GM19238 (cell line): ENCODE data around the gene HCN2.
A peak's percentile ranks its signal among the peaks of the same experiment; 100 is the strongest.

Experiments
- DNase-seq: peaks from one replicate; pipeline ENCODE4 v3.0.0; 2011; ENCODE audit warnings: low spot score; ENCODE audit not compliant: insufficient read length

HCN2 gene

DNA sequence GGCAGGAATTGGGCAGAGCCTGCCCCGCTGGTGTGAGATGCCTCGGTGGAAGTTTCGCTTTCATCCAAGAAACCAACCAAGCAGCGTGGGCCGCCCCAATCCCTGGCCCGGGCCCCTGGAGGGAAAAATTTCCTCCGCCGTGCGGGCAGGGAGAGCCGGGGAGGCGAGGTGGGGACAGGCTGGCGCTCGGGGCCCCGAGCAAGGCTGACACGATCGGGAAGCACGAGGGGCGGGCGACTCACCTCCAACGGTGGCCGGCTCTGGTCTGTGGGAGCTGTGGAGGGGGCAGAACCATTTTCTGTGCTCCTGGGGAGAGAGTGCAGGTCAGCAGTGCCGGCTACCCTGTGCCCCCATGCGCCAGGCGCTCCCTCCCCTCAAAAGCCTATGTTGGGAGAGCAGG lies 62.3 kb downstream of the HCN2 start:
- no peak for DNase-seq

DNA sequence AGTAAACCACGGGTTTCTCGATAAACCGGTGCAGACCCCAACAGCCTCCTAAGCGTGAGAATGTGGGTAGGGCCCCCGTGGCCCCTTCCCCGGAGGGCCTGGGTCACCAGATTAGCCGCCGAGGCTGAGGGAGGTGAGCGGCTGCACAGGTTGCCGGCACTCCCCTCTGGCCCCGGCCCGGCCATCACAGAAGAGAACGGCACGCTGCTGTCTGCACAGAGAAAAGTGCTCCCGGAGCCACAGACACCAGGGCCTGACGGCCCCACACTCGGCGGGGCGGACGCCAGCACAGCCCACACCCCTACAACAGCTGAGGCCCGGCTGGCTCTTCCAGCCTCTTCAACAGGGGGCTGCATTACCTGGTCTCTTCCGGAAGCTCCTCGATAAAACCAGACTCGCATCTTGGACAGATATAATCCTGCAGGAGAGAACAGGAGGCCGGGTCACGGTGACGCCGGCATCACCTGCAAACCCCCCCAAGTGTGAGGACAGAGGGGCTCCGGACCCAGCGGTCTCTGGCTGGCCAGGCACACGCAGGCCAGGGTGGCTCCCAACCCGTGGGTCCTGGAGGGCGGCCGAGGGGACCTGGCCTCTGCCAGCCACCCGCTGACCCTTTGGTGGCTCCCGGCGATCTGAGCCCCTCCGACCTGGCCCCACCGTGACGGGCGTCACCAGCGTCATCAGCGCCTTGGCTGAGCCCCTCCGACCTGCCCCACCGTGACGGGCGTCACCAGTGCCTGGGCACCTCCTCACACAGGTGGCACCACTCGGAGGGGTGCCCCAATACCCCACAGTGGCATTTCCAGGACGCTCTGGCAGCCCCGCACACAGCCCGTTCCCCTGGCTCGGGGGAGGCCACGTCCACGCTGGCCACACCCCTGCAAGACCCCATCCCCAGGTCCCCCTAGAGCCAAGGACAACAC lies 63.0 kb downstream of the HCN2 start:
- no peak for DNase-seq

DNA sequence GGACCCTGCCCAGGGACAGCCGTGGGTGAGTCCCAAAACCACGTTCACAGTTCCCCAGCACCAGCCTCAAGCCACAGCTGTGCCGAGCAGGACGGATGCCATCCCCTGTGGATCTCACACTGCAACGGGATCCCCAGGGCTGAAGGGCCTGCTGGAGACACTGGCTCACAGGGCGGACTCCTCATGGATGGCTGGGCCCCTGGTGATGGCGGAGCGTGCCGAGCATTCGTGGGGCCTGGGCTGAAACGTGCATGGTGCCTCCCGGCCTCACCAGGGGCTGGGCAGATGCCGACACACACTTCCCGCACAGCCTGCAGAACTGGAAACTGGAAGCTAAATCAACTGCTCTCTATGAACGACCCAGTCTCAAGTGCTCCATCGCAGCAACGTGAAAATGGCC lies 63.7 kb downstream of the HCN2 start:
- no peak for DNase-seq

DNA sequence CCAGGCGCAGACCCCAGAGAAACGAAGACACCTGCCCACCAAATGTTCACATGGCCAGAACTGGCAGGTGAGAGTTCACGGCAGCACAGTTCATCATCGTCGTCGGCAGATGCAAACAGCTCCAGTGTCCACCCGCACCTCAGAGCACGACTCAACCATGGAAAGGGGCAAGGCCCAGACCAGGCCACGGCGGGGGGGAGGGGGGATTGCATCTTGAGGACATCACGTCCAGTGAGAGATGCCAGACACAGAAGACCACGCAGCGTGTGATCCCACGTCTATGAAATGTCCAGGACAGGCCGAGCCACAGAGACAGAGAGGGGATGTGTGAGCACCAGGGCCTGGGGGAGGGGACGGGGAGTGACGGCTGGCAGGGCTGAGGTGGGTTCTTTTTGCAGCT lies 66.0 kb downstream of the HCN2 start:
- DNase-seq: no peak

DNA sequence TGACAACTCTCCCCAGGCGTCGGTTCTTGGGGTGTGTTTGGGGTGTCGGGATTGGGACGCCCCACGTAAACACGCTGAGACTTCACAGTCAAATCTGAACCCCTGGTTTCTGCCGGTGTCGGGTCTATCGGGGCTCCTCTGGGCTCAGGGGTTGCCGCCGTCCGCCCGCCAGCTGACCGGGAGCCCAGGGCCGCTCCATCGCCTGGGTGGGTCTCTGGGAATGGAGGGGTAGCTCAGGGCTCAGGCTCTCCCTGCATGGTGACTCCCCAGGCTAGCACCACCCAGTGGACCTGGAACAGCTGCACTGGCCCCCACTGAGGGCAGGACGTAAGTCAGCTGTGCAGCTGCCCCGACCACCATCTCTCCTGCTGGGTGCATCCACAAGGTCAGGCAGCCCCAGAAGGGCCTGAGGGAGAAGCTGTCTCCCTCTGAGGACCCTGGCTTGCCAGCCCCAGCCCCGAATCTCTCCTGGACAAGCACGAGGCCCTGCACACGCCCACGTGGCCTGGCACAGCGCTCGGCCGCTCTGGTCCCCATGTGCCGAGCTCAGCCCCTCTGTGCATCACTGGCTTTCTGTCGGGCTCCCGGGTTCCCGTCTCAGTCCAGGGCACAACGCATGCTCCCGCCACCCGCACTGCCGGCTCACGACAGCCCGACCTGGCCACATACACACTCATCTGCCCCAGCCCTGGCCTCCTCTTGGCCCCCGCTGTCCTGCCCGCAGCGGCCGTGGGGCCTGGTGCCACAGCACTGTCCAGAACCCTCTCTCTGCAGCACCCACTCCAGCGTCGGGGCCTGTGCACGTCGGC lies 67.3 kb downstream of the HCN2 start:
- DNase-seq: no peak

DNA sequence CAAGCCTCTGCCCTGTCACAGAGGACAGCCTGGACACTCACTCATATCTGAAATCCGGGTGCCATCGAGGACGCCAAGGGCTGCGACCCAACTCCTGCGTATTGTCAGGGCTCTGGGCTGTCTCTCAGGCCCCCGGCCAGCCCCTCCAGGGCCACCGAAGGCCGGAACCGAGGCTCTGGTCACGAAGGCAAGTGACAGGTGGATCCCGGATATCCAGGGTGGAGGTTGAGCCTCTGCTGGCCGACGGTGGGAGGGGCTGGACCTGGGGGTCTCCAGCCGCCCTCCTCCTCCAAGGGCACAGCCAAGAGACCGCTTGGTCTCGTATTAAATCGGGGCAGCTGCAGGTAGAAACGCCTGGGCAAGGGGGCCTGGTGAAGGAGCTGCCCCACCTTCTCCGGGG lies 67.9 kb downstream of the HCN2 start:
- DNase-seq: no peak

DNA sequence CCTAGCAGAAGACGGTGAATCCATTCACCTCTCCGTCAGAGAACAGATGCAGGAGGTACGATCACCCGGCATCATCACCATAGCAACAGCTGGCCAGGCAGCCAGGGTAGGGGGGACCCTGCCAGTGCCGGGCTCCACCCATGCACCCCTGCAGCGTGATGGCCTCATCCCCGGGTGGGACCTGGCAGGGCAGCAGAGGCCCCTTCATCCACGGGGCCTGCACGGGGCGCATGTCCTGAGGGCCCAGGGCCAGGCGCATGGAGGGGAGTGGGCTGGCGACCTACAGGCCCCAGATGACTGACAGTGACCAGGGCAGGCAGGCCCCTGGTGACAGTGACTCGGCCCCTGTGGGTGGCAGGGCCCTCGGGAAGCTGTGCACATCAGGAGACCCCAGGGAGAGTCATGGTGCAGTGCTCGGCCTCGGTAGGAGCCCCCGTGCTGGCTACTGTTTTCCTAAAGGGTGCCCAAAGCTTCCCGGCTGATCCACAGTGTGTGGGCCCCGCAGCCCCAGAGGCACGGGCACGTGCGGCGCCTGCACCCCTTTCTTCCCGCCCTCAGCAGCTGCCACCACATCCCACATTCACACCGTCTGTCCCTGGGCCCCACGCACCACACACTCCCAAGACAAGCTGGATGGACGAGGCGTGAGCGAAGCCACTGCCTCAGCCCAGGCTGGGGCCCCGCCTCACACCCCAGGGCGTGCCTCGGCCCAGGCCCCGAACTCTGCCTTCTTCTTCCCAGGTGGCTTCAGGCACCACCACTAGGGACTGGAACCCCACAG lies 68.6 kb downstream of the HCN2 start:
- no peak for DNase-seq

DNA sequence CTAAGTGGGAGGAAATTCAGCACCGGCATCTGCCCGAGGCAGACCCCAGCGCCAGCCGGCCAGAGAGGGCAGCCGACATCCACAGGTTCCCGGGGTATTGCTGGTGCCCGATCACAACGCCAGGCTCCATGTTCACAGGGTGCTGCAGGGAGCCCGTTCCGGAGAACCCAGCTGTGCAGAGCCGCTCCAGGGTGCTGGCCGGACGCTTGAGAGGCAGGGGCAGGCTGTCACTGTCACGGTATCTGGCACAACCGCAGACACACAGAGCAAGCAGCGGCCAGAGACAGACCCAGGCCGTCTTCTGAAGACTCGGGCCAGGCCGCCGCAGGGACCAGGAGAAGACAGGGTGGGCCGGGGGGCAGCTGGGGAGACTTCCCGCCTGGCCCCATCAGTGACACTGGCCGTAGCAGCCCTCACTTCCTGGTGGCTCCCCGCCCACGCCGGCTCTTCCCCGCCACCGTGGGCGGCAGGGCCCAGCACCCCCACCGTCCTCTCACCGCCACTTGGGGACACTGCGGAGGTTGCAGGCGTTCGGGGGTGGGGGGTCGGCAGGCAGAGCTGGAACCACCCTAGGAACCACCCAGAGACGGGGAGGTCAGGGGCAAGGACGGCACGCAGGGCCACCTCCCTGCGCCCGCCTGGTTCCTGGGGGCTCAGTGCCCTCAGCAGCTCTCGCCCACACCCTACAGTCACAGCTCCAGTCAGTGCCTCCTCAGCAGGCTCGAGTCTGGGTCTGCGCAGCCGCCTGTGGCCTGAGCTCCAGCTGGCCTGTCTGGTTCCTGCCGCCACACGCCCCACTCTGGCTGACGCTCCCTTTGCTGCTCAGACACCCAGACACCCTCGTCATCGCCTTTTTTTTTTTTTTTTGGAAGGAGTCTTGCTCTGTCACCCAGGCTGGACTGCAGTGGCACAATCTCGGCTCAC lies 69.5 kb downstream of the HCN2 start:
- DNase-seq: no peak

DNA sequence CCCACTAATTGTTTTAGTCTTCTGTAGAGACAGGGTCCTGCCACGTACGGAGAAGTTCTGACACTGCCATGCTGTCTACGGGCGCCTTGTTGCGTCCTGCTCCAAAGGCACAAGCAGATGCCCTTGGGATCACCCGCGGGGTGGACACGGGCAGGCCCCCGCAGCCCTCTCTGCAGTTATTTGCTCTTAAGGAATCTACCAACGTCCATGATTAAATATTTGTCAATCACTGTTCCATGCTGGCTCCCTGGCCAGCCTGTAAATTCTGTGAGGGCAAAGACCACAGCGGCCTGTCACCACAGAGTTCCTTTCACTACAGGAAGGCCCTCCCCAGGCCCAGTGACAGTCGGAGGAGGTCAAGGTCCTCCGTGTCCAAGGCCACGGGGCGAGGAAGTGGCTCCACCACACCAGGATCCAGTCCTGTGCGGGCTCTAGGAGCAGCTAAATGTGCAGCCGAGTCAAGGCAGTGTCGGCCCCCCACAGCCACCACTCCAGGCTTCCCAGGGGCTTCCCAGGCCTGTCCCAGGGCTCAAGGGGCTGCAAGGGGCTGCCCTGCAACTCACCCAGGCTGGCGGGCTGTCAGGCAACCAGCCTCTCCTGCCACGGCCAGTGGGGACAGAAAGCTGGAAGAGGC lies 71.2 kb downstream of the HCN2 start:
- DNase-seq: no peak

DNA sequence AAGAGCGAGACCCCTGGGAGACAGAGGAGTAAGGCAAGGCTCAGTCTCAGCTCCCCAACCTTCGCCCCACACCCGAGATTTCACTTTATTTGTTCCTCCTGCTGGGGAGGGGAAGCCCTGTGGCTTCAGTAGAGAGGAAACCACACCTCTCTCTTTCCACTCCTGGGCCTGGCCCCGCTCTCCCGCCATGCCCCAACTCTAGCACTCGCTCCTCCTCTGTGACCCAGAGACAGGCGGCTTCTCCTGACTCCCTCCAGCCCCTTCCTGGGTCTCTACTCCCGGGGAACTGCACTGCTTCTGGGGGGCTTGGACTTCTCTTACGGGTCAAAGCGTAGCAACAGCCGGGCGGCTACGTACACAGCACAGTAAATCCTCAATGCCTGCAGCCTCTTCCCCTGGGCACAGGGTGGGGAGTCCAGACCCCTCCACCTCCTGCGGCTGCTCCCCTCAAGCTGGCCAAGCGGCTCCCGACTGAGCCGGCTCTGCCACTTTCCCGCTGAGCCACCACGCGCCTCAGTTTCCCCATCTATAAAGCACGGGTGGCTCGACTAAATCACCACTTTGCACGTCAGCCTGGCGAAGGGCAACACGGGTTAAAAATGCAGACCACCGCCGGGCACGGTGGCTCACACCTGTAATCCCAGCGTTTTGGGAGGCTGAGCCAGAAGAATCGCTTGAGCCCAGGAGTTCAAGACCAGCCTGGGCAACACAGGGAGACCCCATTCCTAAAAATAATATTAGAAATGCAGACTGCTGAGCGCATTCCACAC lies 71.9 kb downstream of the HCN2 start:
- DNase-seq: peak; percentile 93

DNA sequence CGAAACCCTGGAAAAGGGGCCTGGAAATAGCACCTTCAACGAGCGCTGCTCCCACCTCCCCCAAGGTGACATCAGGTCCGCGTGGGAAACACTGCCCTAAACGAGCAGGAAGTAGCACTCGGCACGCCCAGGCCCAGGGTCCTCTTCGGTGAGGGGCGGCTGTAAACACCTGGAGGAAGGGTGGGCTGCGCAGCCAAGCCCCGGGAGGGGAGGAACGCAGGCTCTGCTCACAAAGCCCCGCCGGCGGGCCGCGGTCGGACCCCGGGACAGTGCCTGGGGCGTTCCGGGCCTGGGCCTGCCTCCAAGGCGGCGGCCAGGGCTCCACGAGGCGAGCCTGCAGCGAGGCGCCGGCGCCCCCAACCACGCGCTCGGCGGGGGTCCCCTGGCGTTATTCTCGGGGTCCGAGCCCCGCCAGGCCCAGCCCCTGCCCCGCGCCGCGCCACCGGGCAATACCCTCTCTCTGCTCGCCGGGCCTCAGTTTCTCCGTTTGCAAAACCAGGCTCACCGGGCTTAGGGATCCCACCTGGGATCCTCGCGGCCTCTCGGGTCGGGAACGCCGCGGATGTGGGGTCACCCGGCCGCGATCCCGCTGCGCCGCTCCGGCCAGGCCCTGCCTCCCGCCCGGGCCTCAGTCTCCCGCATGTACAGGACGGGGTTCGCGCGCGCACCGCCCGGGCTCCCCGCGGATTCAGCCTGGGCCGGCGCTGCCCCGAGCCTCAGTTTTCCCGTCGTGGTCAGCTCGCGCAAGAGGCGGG lies 72.7 kb downstream of the HCN2 start:
- peak; percentile 82 for DNase-seq

DNA sequence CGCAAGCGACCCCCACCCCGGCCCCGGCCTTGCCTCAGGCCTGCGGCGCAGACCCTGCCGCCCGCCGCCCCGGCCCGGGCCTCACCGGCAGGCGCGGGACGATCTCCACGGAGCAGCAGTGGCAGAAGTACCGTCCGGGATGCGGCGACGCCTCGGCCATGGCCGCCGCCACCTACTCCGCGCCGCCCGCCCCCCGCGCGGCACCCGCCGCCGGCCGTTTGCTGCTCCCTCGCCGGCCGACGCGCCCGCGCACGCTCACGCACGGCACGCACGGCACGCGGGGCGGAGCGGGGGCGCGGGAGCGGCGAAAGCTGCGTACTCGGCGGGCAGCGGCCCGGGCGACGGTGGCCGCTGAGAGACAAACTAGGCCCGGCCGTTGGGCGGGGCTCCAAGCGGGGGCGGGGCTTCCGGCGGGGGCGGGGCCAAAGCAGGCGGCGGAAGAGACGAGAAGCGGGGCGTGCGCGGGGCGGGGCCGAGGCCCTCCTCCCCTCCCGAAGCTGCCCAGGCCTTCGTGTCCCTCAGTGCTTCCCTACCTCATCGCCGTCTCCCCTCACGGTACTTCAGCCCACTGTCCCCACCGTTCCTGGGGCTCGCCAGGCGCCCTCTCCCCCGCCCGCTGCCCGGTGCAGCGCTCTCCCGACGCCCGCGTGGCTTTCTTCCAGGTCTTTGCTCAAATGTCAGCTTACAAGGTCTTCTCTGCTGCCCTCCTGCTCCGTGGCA lies 73.4 kb downstream of the HCN2 start, which contains the start of gene RNF126:
Gene RNF126, minus strand, starts transcription at position 253 of the 720 bp plus-strand sequence. Its CDS starts 93 bp downstream, at position 160.
- DNase-seq: peak; percentile 99

DNA sequence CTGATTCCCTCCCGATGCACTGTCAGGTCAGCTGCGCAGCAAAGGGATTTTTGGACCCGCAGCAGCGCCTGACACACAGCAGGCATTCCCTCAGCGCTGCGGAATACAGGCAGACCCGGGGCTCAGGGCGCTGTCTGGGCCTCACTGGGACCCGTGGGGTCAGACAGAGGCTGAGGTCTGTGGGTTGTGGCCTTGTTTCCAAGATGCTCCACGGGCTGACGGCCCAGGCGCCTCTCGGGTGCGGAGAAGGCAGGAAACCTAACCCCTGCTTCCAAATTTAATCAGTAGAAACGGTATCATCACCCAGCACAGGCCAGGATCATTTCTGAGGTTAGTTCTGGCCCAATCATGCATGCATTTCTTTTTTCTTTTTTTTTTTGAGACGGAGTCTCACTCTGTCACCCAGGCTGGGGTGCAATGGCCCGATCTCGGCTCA lies 74.0 kb downstream of the HCN2 start:
- DNase-seq: no peak

DNA sequence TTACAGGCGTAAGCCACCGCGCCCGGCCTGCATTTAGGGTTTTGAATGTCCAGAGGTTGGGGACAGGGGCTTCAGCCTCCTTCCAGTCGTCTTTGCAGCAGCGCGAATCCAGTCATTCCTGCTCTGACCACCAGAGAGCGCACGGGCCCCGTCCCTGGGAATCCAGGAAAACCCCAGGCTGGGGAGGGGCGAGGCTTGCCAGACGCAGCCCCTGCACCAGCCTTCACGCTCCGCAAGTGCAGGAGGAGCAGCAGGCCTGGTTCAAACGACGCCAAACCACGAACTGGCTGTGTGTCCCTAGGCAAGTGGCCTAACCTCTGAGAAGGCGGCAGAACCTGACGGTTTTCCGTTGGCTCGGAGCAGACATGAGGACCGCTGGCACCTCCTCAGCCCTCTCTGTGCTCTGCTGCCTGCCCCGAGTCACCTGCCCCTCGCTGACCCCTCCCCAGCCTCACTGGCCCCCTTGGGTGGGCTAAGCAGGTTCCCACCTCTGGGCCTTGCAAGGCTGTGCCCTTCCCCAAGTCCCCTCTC lies 75.3 kb downstream of the HCN2 start:
- peak; percentile 90 for DNase-seq
